SK-N-SH (cell line): ENCODE results near the gene PLXDC1. TPM values are rescaled to one million over a fixed set of nuclear protein-coding genes. Genes with fewer than 3 reads are reported as not detected.

Source experiments
- CTCF ChIA-PET: fragments of 300-600, 350-600 bp; formaldehyde crosslinking; extraction: SDS; loops from one replicate; lab custom pipeline; 2021; lab: Yijun Ruan, JAX
- POLR2A ChIA-PET: fragments of 350-600 bp; sonication (Branson Sonifier 250); formaldehyde crosslinking; extraction: SDS; loops from one replicate; lab custom pipeline; 2020; ENCODE audit warnings: antibody characterized with exemption, inconsistent platforms; lab: Yijun Ruan, JAX
- DNase-seq: peaks from one replicate; pipeline ENCODE4 v3.0.0; 2012
- H2AFZ ChIP-seq: fragments of 200-600 bp; sonication (generic); 2 replicates; pipeline ENCODE4 v1.8.1; 2016; ENCODE audit warnings: antibody characterized with exemption, mild to moderate bottlenecking, low read depth
- H3F3A ChIP-seq: fragments of 200-600 bp; sonication (generic); replicated peaks from 2 replicates; pipeline ENCODE3; 2016; ENCODE audit warnings: antibody characterized with exemption, mild to moderate bottlenecking; ENCODE audit not compliant: insufficient read depth
- H3K27ac ChIP-seq, 2 experiments: fragments of 200-500 bp in 1 of 2; fragments of 200-600 bp in 1 of 2; sonication (Bioruptor generic) in 1 of 2; sonication (generic), shearing (Covaris generic) in 1 of 2; 2 replicates each; pipeline versions ENCODE4 v1.5.1 to v1.6.1; 2014 to 2016; ENCODE audit warnings: low read depth in 2 of 2, inconsistent platforms in 1 of 2, low read length in 1 of 2, mild to moderate bottlenecking in 1 of 2, mixed read lengths in 1 of 2
- H3K27me3 ChIP-seq: fragments of 200-600 bp; sonication (generic), shearing (Covaris generic); 2 replicates; pipeline ENCODE4 v1.6.1; 2016; ENCODE audit warnings: mixed run types; ENCODE audit not compliant: insufficient read depth
- H3K36me3 ChIP-seq, 2 experiments: fragments of 200-500 bp in 1 of 2; fragments of 200-600 bp in 1 of 2; sonication (Bioruptor generic) in 1 of 2; sonication (generic) in 1 of 2; replicated peaks in 1 of 2; 2 replicates each; pipeline versions ENCODE3 to v1.5.1; 2014 to 2016; ENCODE audit warnings: low read length in 1 of 2, mild to moderate bottlenecking in 1 of 2; ENCODE audit not compliant: insufficient read depth in 2 of 2, control insufficient read depth in 1 of 2
- H3K4me1 ChIP-seq, 2 experiments: fragments of 200-500 bp in 1 of 2; fragments of 200-600 bp in 1 of 2; sonication (Bioruptor generic) in 1 of 2; sonication (generic), shearing (Covaris generic) in 1 of 2; 2 replicates each; pipeline versions ENCODE4 v1.5.1 to v1.6.1; 2014 to 2016; ENCODE audit warnings: low read depth in 1 of 2, low read length in 1 of 2, mixed run types in 1 of 2; ENCODE audit not compliant: insufficient read depth in 2 of 2, control insufficient read depth in 1 of 2
- H3K4me2 ChIP-seq: fragments of 200-600 bp; sonication (generic), shearing (Covaris generic); 2 replicates; pipeline ENCODE4 v1.6.1; 2017; ENCODE audit warnings: mixed run types
- H3K4me3 ChIP-seq, 2 experiments: fragments of 200-500 bp in 1 of 2; fragments of 200-600 bp in 1 of 2; sonication (Bioruptor generic) in 1 of 2; sonication (generic), shearing (Covaris generic) in 1 of 2; 2 replicates each; pipeline versions ENCODE4 v1.5.1 to v1.8.1; 2014 to 2016; ENCODE audit warnings: low read depth in 2 of 2, inconsistent platforms in 1 of 2, low read length in 1 of 2, mild to moderate bottlenecking in 1 of 2, mixed read lengths in 1 of 2, moderate library complexity in 1 of 2
- H3K79me2 ChIP-seq: fragments of 200-600 bp; sonication (generic); 2 replicates; pipeline ENCODE4 v1.8.1; 2017; ENCODE audit warnings: mild to moderate bottlenecking; ENCODE audit not compliant: insufficient read depth
- H3K9ac ChIP-seq: fragments of 200-600 bp; sonication (generic); 2 replicates; pipeline ENCODE4 v1.6.1; 2017; ENCODE audit warnings: mixed run types
- H3K9me2 ChIP-seq: fragments of 200-600 bp; sonication (generic); 2 replicates; pipeline ENCODE4 v1.6.1; 2017; ENCODE audit warnings: mixed run types
- H3K9me3 ChIP-seq: fragments of 200-600 bp; sonication (generic); 2 replicates; pipeline ENCODE4 v1.6.1; 2017; ENCODE audit warnings: mixed run types, mild to moderate bottlenecking, moderate library complexity
- H4K20me1 ChIP-seq: fragments of 200-600 bp; sonication (generic); 2 replicates; pipeline ENCODE4 v1.6.1; 2017; ENCODE audit warnings: mild to moderate bottlenecking, mixed run types; ENCODE audit not compliant: insufficient read depth
- EP300 ChIP-seq, 2 experiments: IDR thresholded peaks; 2 replicates each; pipeline versions ENCODE4 v1.4.0 to v1.6.1; 2012; ENCODE audit warnings: borderline replicate concordance in 1 of 2, low read depth in 1 of 2, low read length in 1 of 2
- FOSL2 ChIP-seq: IDR thresholded peaks from 2 replicates; pipeline ENCODE4 v1.4.0; 2012; ENCODE audit warnings: low read depth, mild to moderate bottlenecking, moderate library complexity, borderline replicate concordance
- FOXJ3 ChIP-seq: sonication (generic); formaldehyde crosslinking; IDR thresholded peaks from 2 replicates; pipeline ENCODE4 v1.5.1; 2020; ENCODE audit warnings: mild to moderate bottlenecking, missing genetic modification reagents
- GABPA ChIP-seq: IDR thresholded peaks from 2 replicates; pipeline ENCODE4 v1.4.0; 2012; ENCODE audit warnings: low read depth, mild to moderate bottlenecking
- GATA2 ChIP-seq: sonication (generic); formaldehyde crosslinking; IDR thresholded peaks from 2 replicates; pipeline ENCODE4 v1.5.0; 2020; ENCODE audit warnings: mild to moderate bottlenecking, missing genetic modification reagents
- MEF2A ChIP-seq: IDR thresholded peaks from 2 replicates; pipeline ENCODE4 v1.4.0; 2012; ENCODE audit warnings: low read depth, borderline replicate concordance
- NFIC ChIP-seq: IDR thresholded peaks from 2 replicates; pipeline ENCODE4 v1.4.0; 2012; ENCODE audit warnings: borderline replicate concordance
- POLR2AphosphoS5 ChIP-seq: IDR thresholded peaks from 2 replicates; pipeline ENCODE4 v1.6.1; 2012; ENCODE audit warnings: low read depth, low read length
- RAD21 ChIP-seq: IDR thresholded peaks from 2 replicates; pipeline ENCODE4 v1.6.1; 2012; ENCODE audit warnings: mild to moderate bottlenecking, low read length
- RCOR1 ChIP-seq: fragments of 150-350 bp; IDR thresholded peaks from 2 replicates; pipeline ENCODE4 v1.6.1; 2017; ENCODE audit warnings: antibody characterized with exemption, low read length
- RFX5 ChIP-seq: IDR thresholded peaks from 2 replicates; pipeline ENCODE4 v1.6.1; 2012; ENCODE audit warnings: mild to moderate bottlenecking, improper control_type of control experiment, low read length
- SIN3A ChIP-seq: IDR thresholded peaks from 2 replicates; pipeline ENCODE4 v1.6.1; 2012; ENCODE audit warnings: low read depth, mild to moderate bottlenecking, low read length, moderate library complexity, borderline replicate concordance
- SMC3 ChIP-seq: IDR thresholded peaks from 2 replicates; pipeline ENCODE4 v1.6.1; 2012; ENCODE audit warnings: low read depth, low read length, improper control_type of control experiment
- TEAD4 ChIP-seq: IDR thresholded peaks from 2 replicates; pipeline ENCODE4 v1.4.0; 2012; ENCODE audit warnings: mild to moderate bottlenecking, borderline replicate concordance; ENCODE audit not compliant: insufficient read depth
- USF1 ChIP-seq: IDR thresholded peaks from 2 replicates; pipeline ENCODE4 v1.4.0; 2012; ENCODE audit warnings: low read depth, borderline replicate concordance
- WGBS: methylation state at CpG from one replicate; pipeline ENCODE4 v1.1.6; 2017; ENCODE audit warnings: low lambda C conversion rate; 5-methylcytosine and 5-hydroxymethylcytosine counted together
- polyA plus RNA-seq, 3 experiments: library from polyadenylated mRNA; depleted of rRNA; stranded (reverse); fragments of >200 nt; gene quantifications; 2 replicates each; pipeline ENCODE4 v1.2.3, GENCODE V29; 2012
- TF ChIP-seq, protein P1 (sequence below): fragments of 200-600 bp; sonication (generic); IDR thresholded peaks from 2 replicates; pipeline ENCODE4 v1.6.1; 2017; ENCODE audit warnings: antibody characterized with exemption, mild to moderate bottlenecking, moderate library complexity
- TF ChIP-seq, protein P2 (sequence below): IDR thresholded peaks from 2 replicates; pipeline ENCODE4 v1.4.0; 2012; ENCODE audit warnings: low read depth, borderline replicate concordance
- TF ChIP-seq, protein P3 (sequence below): fragments of 150-350 bp; IDR thresholded peaks from 2 replicates; pipeline ENCODE4 v1.6.1; 2016; ENCODE audit warnings: mild to moderate bottlenecking, low read depth, low read length
- TF ChIP-seq, protein P4 (sequence below): IDR thresholded peaks from 2 replicates; pipeline ENCODE4 v1.4.0; 2012; ENCODE audit warnings: low read depth

Gene PLXDC1
- polyA plus RNA-seq, 1 of the 3 experiments (the other 2 are of a cell fraction): 1.5 TPM

GRCh38 chr17:39145143-39145542 lies 6.3 kb downstream of the PLXDC1 start:
- no peak overlapping the region for H3K9ac ChIP-seq
- peaks cover 2% of the 10 kb centered on the region; the same call in 1 of the 2 replicates for H3K27me3 ChIP-seq
- WGBS: no CpG with 5 or more reads among the region's 3 CpGs
- ChIA-PET CTCF (interaction anchor here (0.9 to 4.3 kb wide), 4 partner anchors 8 to 162 kb away, joined by 3 to 29 read pairs (median 14); partner anchors contain the start of gene RPL19), POLR2A (no interaction called here)
- peaks cover 0 to 19% of the 10 kb centered on the region in 2 experiments; a peak in 1 of 4 replicates for H3K4me1 ChIP-seq
- no peaks in the 10 kb centered on the region for H3K36me3 ChIP-seq
- no peak for DNase-seq
- H3K27ac ChIP-seq: no peak overlapping the region
- H3K4me3 ChIP-seq: no peak overlapping the region
- TF ChIP-seq FOXJ3 (CRISPR knock-in tag) (no peak), FOSL2 (no peak)
- H3F3A ChIP-seq: no peaks in the 10 kb centered on the region
- H3K9me3 ChIP-seq: no peaks in the 10 kb centered on the region
- H3K9me2 ChIP-seq: no peaks in the 10 kb centered on the region
- no peak overlapping the region for H3K4me2 ChIP-seq
- no peaks in the 10 kb centered on the region for H4K20me1 ChIP-seq
- no peak overlapping the region for H2AFZ ChIP-seq
- no peaks in the 10 kb centered on the region for H3K79me2 ChIP-seq

- Histone ChIP-seq H3K36me3 (no peaks in the 10 kb centered on the region), H3K4me2 (no peak overlapping the region), H3K27me3 (no peaks in the 10 kb centered on the region; the same call in 1 of the 2 replicates), H3K27ac (no peak overlapping the region), H3K4me3 (no peak overlapping the region), H3K79me2 (no peaks in the 10 kb centered on the region), H4K20me1 (no peaks in the 10 kb centered on the region), H3F3A (no peaks in the 10 kb centered on the region), H3K9ac (no peak overlapping the region), H2AFZ (no peak overlapping the region), H3K9me2 (no peaks in the 10 kb centered on the region), H3K9me3 (no peaks in the 10 kb centered on the region), H3K4me1 (peaks cover 0 to 19% of the 10 kb centered on the region in 2 experiments; a peak in 1 of 4 replicates)
- POLR2A ChIA-PET: interaction anchor here (0.6 kb wide), 1 partner anchor 55 kb away, joined by 3 read pairs; the partner anchor contains the start of gene RPL19
- DNase-seq: no peak
- 87% methylated on average over 9 of the region's 9 CpGs for WGBS
- TF ChIP-seq USF1: no peak
- no peak for TF ChIP-seq GABPA
- no peak for TF ChIP-seq TEAD4
- no peak for TF ChIP-seq MEF2A
- TF ChIP-seq RAD21: no peak
- TF ChIP-seq FOSL2: no peak
- TF ChIP-seq FOXJ3 (CRISPR knock-in tag): no peak
- TF ChIP-seq RFX5: no peak
- no peak for TF ChIP-seq SIN3A
- no peak for TF ChIP-seq GATA2
- TF ChIP-seq, protein P1, sequence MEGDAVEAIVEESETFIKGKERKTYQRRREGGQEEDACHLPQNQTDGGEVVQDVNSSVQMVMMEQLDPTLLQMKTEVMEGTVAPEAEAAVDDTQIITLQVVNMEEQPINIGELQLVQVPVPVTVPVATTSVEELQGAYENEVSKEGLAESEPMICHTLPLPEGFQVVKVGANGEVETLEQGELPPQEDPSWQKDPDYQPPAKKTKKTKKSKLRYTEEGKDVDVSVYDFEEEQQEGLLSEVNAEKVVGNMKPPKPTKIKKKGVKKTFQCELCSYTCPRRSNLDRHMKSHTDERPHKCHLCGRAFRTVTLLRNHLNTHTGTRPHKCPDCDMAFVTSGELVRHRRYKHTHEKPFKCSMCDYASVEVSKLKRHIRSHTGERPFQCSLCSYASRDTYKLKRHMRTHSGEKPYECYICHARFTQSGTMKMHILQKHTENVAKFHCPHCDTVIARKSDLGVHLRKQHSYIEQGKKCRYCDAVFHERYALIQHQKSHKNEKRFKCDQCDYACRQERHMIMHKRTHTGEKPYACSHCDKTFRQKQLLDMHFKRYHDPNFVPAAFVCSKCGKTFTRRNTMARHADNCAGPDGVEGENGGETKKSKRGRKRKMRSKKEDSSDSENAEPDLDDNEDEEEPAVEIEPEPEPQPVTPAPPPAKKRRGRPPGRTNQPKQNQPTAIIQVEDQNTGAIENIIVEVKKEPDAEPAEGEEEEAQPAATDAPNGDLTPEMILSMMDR: no peak
- no peak for TF ChIP-seq NFIC
- no peak for TF ChIP-seq SMC3
- TF ChIP-seq, protein P2, sequence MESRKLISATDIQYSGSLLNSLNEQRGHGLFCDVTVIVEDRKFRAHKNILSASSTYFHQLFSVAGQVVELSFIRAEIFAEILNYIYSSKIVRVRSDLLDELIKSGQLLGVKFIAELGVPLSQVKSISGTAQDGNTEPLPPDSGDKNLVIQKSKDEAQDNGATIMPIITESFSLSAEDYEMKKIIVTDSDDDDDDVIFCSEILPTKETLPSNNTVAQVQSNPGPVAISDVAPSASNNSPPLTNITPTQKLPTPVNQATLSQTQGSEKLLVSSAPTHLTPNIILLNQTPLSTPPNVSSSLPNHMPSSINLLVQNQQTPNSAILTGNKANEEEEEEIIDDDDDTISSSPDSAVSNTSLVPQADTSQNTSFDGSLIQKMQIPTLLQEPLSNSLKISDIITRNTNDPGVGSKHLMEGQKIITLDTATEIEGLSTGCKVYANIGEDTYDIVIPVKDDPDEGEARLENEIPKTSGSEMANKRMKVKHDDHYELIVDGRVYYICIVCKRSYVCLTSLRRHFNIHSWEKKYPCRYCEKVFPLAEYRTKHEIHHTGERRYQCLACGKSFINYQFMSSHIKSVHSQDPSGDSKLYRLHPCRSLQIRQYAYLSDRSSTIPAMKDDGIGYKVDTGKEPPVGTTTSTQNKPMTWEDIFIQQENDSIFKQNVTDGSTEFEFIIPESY: no peak
- no peak for TF ChIP-seq POLR2AphosphoS5
- no peak for TF ChIP-seq EP300 (IDR thresholded peaks at IDR 0.05; ENCODE audit: borderline replicate concordance in 1 of 2, low read depth in 1 of 2, low read length in 1 of 2)
- TF ChIP-seq, protein P3, sequence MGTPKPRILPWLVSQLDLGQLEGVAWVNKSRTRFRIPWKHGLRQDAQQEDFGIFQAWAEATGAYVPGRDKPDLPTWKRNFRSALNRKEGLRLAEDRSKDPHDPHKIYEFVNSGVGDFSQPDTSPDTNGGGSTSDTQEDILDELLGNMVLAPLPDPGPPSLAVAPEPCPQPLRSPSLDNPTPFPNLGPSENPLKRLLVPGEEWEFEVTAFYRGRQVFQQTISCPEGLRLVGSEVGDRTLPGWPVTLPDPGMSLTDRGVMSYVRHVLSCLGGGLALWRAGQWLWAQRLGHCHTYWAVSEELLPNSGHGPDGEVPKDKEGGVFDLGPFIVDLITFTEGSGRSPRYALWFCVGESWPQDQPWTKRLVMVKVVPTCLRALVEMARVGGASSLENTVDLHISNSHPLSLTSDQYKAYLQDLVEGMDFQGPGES: no peak
- TF ChIP-seq, protein P4, sequence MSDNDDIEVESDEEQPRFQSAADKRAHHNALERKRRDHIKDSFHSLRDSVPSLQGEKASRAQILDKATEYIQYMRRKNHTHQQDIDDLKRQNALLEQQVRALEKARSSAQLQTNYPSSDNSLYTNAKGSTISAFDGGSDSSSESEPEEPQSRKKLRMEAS: no peak
- TF ChIP-seq RCOR1: no peak
- CTCF ChIA-PET: interaction anchor here (0.9 to 4.3 kb wide), 5 partner anchors 9 to 161 kb away, joined by 3 to 29 read pairs (median 4); partner anchors contain the start of gene RPL19
Observed at GRCh38 chr17:39144416-39144840, 7.0 kb downstream of the PLXDC1 start.
